ENCODE data around the gene SLC25A47. TPM values are rescaled to one million over a fixed set of nuclear protein-coding genes. Genes with fewer than 3 reads are reported as not detected.

SLC25A47 gene
- total and polyA plus RNA-seq, 4 donors: 0.02 to 0.12 (median 0.06) TPM; not detected in 1

DNA sequence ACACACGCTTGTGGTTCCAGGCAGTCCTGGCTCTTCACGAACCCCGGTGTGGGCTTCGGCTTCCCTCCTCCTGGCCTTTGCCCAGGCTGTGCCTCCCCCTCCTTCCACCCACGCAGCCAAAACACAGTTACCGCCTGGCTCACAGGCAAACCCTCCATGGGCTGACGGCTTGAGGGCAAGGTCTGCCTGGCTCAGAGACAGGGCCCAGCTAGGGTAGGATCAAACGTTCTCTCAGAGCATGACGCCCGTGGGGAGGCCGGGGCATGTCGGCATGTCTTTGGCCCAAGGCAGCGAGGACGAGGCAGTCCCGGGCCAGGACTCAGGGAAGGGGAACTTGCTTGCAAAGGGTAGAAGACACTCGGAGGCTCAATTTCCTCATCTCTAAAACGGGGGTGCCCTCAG is 2.1 kb downstream of the SLC25A47 start:
- no peak overlapping the region for H3K4me3 ChIP-seq
- 77 to 81% methylated on average over 17 of the region's 17 CpGs for WGBS, 2 donors
- no peaks in the 10 kb centered on the region for H3K9me3 ChIP-seq (ENCODE audit: control insufficient read depth in 4 of 4, insufficient read depth in 3 of 4, low read length in 3 of 4)
- H3K36me3 ChIP-seq (ENCODE audit: control insufficient read depth in 4 of 4, insufficient read depth in 4 of 4, low read length in 4 of 4): no peaks in the 10 kb centered on the region
- ATAC-seq (ENCODE audit: insufficient read depth, low FRiP score) (no peak), DNase-seq (no peak)
- no peaks in the 10 kb centered on the region for H3K27me3 ChIP-seq (ENCODE audit: control insufficient read depth in 3 of 3, insufficient read depth in 3 of 3, low read length in 2 of 3)
- TF ChIP-seq, protein P1, sequence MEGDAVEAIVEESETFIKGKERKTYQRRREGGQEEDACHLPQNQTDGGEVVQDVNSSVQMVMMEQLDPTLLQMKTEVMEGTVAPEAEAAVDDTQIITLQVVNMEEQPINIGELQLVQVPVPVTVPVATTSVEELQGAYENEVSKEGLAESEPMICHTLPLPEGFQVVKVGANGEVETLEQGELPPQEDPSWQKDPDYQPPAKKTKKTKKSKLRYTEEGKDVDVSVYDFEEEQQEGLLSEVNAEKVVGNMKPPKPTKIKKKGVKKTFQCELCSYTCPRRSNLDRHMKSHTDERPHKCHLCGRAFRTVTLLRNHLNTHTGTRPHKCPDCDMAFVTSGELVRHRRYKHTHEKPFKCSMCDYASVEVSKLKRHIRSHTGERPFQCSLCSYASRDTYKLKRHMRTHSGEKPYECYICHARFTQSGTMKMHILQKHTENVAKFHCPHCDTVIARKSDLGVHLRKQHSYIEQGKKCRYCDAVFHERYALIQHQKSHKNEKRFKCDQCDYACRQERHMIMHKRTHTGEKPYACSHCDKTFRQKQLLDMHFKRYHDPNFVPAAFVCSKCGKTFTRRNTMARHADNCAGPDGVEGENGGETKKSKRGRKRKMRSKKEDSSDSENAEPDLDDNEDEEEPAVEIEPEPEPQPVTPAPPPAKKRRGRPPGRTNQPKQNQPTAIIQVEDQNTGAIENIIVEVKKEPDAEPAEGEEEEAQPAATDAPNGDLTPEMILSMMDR (IDR thresholded peaks at IDR 0.05; ENCODE audit: control extremely low read depth, extremely low read depth): no peak
- H3K27ac ChIP-seq (ENCODE audit: low read depth in 1 of 2, low read length in 1 of 2): no peak overlapping the region
- no peak overlapping the region for H3K9ac ChIP-seq (ENCODE audit: insufficient read depth in 1 of 2, low read length in 2 of 2)
- H3K4me1 ChIP-seq (ENCODE audit: control insufficient read depth in 5 of 5, insufficient read depth in 5 of 5, low read length in 5 of 5): no peaks in the 10 kb centered on the region

DNA sequence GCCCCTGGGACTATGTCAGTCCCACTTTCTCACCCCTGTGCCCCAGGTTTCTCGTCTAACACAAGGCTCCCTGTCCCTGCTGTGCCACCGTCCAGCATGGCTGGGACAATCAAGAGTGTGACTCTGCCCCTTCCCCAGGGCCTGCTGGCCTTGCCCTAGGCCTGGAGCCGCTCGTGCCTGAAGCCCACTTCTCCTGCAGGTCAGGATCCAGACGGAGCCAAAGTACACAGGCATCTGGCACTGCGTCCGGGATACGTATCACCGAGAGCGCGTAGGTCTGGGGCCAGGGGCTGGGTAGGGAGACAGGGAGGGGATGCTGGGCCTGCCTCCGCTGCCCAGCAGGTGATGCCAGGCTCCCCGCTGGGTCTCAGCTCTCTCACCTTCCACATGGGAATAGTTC is 2.8 kb downstream of the SLC25A47 start:
- Histone ChIP-seq H3K27me3 (ENCODE audit: control insufficient read depth in 3 of 3, insufficient read depth in 3 of 3, low read length in 2 of 3) (no peaks in the 10 kb centered on the region), H3K4me3 (no peak overlapping the region), H3K27ac (ENCODE audit: low read depth in 1 of 2, low read length in 1 of 2) (no peak overlapping the region), H3K36me3 (ENCODE audit: control insufficient read depth in 4 of 4, insufficient read depth in 4 of 4, low read length in 4 of 4) (no peaks in the 10 kb centered on the region), H3K9ac (ENCODE audit: insufficient read depth in 1 of 2, low read length in 2 of 2) (no peak overlapping the region), H3K4me1 (ENCODE audit: control insufficient read depth in 5 of 5, insufficient read depth in 5 of 5, low read length in 5 of 5) (no peaks in the 10 kb centered on the region), H3K9me3 (ENCODE audit: control insufficient read depth in 4 of 4, insufficient read depth in 3 of 4, low read length in 3 of 4) (no peaks in the 10 kb centered on the region)
- ATAC-seq (ENCODE audit: insufficient read depth, low FRiP score) (no peak), DNase-seq (no peak)
- 92 to 94% methylated on average over 13 of the region's 13 CpGs for WGBS, 2 donors
- TF ChIP-seq, protein P1 (IDR thresholded peaks at IDR 0.05; ENCODE audit: control extremely low read depth, extremely low read depth): no peak

DNA sequence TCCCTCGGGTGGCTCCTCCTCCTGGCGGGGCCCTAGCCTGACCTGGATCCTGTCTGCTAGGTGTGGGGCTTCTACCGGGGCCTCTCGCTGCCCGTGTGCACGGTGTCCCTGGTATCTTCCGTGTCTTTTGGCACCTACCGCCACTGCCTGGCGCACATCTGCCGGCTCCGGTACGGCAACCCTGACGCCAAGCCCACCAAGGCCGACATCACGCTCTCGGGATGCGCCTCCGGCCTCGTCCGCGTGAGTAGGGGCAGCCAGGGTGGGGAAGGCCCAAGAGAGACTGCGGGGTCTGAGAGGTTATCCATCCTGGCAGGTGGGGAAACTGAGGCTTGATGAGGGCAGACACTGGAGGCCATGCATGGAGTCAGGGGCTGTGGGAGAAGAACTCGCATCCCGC is 4.0 kb downstream of the SLC25A47 start:
- no peaks in the 10 kb centered on the region for H3K4me1 ChIP-seq (ENCODE audit: control insufficient read depth in 5 of 5, insufficient read depth in 5 of 5, low read length in 5 of 5)
- H3K4me3 ChIP-seq: no peak overlapping the region
- peaks cover 0 to 3% (median 0%) of the 10 kb centered on the region in 4 donors for H3K36me3 ChIP-seq (ENCODE audit: control insufficient read depth in 4 of 4, insufficient read depth in 4 of 4, low read length in 4 of 4)
- no peak overlapping the region for H3K9ac ChIP-seq (ENCODE audit: insufficient read depth in 1 of 2, low read length in 2 of 2)
- no peaks in the 10 kb centered on the region for H3K27me3 ChIP-seq (ENCODE audit: control insufficient read depth in 3 of 3, insufficient read depth in 3 of 3, low read length in 2 of 3)
- TF ChIP-seq, protein P1 (IDR thresholded peaks at IDR 0.05; ENCODE audit: control extremely low read depth, extremely low read depth): no peak
- 95 to 97% methylated on average over 24 of the region's 24 CpGs for WGBS, 2 donors
- ATAC-seq (ENCODE audit: insufficient read depth, low FRiP score) (no peak), DNase-seq (no peak)
- no peak overlapping the region for H3K27ac ChIP-seq (ENCODE audit: low read depth in 1 of 2, low read length in 1 of 2)
- H3K9me3 ChIP-seq (ENCODE audit: control insufficient read depth in 4 of 4, insufficient read depth in 3 of 4, low read length in 3 of 4): no peaks in the 10 kb centered on the region

DNA sequence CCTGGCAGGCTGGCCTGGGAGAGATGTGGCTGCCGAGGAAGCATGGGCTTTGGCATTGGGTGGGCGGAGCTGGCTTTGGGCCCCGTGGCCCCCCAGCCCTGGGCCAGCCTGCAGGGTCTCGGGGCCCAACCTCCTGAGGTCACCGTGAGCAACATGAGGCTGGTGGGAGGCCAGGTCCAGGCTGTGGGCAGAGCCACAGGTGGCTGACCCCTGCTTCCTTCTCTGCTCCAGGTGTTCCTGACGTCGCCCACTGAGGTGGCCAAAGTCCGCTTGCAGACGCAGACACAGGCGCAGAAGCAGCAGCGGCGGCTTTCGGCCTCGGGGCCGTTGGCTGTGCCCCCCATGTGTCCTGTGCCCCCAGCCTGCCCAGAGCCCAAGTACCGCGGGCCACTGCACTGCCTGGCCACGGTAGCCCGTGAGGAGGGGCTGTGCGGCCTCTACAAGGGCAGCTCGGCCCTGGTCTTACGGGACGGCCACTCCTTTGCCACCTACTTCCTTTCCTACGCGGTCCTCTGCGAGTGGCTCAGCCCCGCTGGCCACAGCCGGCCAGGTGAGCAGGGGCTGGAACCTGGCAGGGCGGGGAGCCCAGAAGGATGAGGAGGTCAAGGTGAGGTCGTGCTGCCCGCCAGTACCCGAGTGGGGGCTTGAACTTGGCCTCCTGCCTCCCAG is 5.5 kb downstream of the SLC25A47 start:
- Histone ChIP-seq H3K9me3 (ENCODE audit: control insufficient read depth in 4 of 4, insufficient read depth in 3 of 4, low read length in 3 of 4) (no peaks in the 10 kb centered on the region), H3K27ac (ENCODE audit: low read depth in 1 of 2, low read length in 1 of 2) (no peak overlapping the region)
- 87 to 91% methylated on average over 32 of the region's 32 CpGs for whole genome bisulfite sequencing, 2 donors

More for the DNA sequence above, 5.5 kb downstream of the SLC25A47 start:
- H3K36me3 ChIP-seq (ENCODE audit: control insufficient read depth in 4 of 4, insufficient read depth in 4 of 4, low read length in 4 of 4): peaks cover 0 to 13% (median 0%) of the 10 kb centered on the region in 4 donors
- TF ChIP-seq, protein P1 (IDR thresholded peaks at IDR 0.05; ENCODE audit: control extremely low read depth, extremely low read depth): no peak
- DNase-seq (no peak), ATAC-seq (ENCODE audit: insufficient read depth, low FRiP score) (no peak)
- no peak overlapping the region for H3K4me3 ChIP-seq
- H3K4me1 ChIP-seq (ENCODE audit: control insufficient read depth in 5 of 5, insufficient read depth in 5 of 5, low read length in 5 of 5): peaks cover 0 to 5% (median 0%) of the 10 kb centered on the region in 5 donors
- no peaks in the 10 kb centered on the region for H3K27me3 ChIP-seq (ENCODE audit: control insufficient read depth in 3 of 3, insufficient read depth in 3 of 3, low read length in 2 of 3)
- H3K9ac ChIP-seq (ENCODE audit: insufficient read depth in 1 of 2, low read length in 2 of 2): no peak overlapping the region
